Body of pancreas (tissue), 4 donors: ENCODE data around the gene LSM14B.

ENCODE experiments used
- CTCF ChIP-seq, 7 experiments: fragments of 450-650 bp in 4 of 7; fragments of 200-600 bp in 3 of 7; sonication (generic) in 3 of 7; IDR thresholded peaks; one replicate each; pipeline ENCODE4 v1.5.1; 2016 to 2019; ENCODE audit warnings: antibody characterized with exemption in 7 of 7
- POLR2A ChIP-seq, 3 donors: fragments of 450-650 bp; IDR thresholded peaks; one replicate each; pipeline ENCODE4 v1.6.1; 2016; ENCODE audit warnings: antibody characterized with exemption in 3 of 3, mild to moderate bottlenecking in 2 of 3

GRCh38 chr20:62162765-62163484 is 40.6 kb downstream of the LSM14B start:
- TF ChIP-seq CTCF (IDR thresholded peaks at IDR 0.05) (no peak), POLR2A (IDR thresholded peaks at IDR 0.05) (no peak)
